Activated CD4-positive, CD25-positive, alpha-beta regulatory T cell (primary cell): ENCODE data around the gene NXN.
"Not testable (repeated sequence)": the region's sequence is repeated elsewhere in the genome, so short reads cannot be mapped to it uniquely, and the experiment has no call there.

ENCODE experiments used
- DNase-seq, 4 experiments: peaks; one replicate each; lab custom pipeline; 2025; lab: John Stamatoyannopoulos, UW

The NXN gene

DNA sequence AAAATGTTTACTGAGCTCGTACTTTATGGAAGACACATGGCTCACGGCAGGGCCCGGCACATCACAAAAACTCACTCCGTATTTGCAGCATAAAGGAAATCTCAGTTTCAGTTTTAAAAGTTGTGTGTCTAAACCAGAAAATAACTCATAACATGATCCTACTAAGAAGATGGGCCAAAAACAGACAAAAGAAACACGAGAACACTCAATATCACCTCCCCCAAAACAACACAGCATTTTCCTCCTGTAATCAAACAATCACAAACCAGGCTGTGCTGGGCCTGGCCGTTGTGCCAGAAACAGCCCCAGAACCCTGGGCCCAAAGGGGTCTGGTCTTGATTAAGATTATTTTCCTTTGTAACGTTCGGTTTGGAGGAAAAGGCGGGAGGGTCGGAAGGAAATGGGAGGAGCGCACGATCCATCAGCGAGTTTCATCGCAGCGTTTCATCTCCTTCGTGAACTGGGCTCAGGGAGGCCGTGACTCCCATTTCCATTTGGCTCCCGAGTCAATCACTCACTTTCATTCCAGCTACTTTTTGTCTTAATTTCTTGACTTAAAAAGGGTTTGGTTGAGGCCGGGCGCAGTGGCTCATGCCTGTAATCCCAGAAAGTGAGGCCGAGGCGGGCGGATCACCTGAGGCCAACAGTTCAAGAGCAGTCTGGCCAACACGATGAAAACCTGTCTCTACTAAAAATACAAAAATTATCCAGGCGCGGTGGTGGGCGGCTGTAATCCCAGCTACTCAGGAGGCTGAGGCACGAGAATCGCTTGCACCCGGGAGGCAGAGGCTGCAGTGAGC, 61.4 kb downstream of the NXN start:
- DNase-seq: no peak

DNA sequence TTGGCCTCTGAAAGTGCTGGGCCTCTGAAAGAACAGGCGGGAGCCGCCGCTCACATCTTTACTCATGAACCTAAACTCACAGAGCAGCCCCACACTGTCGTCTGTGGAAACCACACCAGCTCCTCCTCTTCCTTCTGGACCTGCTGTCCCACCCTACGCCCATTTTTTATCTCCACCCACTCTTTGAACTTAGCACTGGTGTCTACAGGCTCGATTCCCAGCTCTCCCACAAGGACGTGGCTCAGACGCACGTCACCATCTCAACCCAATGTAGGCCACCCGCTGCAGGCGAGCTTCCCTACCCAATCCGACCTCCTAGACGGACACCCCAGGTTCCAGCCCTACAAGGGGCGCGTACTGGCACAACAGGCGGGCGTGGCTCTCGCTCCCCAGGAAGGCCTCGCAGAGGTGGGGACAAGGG, 62.2 kb downstream of the NXN start:
- no peak for DNase-seq

DNA sequence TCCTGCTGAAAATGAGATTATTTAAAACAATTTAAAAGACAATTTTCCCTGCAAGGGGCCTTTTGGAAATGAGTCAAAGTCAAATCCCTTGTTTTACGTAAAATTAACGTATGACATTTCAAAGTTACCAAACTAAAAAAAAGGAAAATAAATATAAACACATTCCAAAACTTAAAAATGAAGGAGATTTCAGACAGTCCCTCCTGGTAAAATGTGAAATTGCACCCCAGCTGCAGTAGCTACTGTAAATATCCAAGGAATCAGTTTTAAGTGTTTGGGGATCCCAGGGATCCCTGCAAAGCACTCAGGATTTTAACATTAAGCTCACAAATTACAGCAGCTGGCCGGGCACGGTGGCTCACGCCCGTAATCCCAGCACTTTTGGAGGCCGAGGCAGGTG, 63.3 kb downstream of the NXN start:
- no peak for DNase-seq

DNA sequence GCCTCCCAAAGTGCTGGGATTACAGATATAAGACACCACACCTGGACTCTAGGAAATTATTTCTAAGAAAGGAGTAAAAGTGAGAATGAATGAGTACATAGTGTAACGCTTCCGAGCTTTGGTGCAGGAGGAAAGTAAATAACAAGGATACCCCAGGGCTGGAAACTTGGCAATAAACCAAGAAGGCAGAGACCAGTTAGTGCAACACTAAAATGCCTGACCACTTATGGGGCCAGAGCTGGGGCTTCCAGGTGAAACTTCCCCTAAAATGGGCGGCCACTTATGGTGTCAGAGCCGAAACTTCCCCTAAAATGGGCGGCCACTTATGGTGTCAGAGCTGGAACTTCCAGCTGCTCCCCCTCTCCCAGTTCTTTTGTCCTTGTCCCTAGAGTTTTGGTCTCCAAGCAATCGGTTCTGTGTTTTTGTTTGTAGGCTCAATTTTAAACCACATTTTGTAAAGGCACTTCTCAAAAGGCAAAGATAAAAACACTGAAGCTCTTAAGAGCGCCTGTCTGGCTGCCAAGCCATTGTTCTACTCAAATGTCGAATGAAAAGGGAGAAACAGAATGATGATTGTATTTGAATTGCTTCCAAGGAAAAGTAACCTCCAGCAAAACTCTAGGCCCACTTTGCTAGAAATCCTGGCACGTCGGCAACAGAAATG, 63.9 kb downstream of the NXN start:
- no peak for DNase-seq

DNA sequence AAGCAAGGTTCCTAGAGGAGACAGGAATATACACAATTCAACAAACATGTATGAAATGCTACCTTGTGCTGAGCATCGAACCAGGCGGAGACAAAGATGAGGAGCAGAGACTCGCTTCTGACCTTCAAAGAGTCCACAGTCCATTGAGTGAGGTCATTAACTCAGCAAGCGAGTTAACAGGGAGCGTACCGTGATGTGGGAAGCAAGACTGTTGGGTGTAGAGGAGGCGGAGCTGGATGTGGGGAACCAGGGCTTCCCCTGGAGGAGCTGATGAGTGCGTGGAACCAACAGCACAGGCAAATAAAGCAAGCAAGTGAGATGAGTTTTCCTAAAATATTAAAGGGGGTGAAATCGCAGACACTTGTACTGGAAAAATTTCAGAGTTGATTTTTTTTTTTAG, 65.0 kb downstream of the NXN start:
- DNase-seq: no peak

DNA sequence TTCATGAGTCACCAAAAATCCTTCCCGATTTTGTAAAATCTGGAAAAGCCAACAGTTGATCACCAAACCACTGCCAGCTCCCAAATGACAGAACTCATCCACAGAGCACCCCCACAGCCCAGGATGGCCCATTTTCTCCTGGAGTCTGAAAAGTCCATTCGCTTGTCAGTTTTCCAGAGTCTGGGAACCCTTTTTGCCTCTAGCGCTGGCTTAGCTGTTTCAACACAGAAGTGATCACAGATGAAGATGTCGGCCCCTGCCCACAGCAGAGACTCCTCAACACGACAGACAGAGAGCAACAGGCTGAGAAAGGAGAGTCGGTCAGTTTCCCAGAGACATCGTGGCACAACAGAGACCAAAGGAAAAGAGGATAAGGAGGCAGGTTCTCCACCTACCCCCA, 66.4 kb downstream of the NXN start:
- DNase-seq: no peak

DNA sequence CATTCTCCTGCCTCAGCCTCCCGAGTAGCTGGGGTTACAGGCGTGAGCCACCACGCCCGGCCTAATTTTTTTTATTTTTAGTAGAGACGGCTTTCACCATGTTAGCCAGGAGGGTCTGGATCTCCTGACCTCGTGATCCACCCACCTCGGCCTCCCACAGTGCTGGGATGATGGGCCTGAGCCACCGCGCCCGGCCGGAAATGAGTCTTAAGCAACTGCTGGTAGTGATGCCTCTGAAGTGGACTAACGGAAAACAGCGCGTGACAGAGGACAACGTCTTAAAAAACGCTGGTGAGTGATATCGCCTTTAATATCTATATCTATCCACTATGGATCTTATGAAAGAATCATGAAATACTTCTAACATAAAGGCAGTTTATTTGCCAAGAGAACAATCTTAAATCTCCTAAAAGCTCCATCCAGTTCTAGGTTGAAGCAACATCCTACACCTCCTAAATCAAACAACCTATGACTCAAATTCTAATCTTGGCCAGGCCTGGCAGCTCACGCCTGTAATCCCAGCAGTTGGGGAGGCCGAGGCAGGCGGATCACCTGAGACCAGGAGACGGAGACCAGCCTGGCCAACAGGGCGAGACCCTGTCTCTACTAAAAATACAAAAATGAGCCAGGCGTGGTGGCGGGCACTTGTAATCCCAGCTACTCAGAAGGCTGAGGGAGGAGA, 69.8 kb downstream of the NXN start:
- no peak for DNase-seq

DNA sequence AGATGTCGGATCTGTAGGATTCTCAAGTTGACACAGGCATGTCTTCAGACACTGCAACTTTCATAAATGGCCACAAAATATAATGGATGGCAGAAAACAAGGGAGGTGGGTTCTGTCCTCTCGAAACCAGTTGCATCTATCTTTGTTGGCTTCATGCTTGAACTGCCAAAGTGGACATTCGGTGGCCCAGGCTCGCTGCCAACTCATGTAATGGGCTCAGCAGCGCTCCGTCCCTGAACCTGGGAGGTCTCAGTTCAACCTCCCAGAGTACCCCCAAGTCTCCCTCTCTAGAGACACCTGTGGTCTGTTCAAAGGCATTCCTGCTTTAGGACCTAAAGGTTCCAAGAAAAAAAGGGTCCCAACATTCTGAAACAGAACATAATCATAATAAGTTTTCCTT, 71.9 kb downstream of the NXN start:
- no peak for DNase-seq

DNA sequence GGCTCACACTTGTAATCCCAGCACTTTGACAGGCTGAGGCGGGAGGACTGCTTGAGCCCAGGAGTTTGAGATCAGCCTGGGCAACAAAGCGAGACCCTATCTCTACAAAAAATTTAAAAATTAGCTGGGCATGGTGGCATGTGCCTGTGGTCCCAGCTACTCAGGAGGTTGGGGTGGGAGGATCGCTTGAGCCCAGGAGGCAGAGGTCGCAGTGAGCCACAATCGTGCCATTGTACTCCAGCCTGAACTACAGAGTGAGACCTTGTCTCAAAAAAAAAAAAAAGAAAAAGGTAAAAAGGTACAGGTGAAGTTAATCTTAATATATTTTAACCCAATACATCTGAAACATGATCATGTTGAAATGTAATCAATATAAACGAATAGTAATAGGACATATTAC, 73.9 kb downstream of the NXN start:
- not testable (repeated sequence) for DNase-seq

DNA sequence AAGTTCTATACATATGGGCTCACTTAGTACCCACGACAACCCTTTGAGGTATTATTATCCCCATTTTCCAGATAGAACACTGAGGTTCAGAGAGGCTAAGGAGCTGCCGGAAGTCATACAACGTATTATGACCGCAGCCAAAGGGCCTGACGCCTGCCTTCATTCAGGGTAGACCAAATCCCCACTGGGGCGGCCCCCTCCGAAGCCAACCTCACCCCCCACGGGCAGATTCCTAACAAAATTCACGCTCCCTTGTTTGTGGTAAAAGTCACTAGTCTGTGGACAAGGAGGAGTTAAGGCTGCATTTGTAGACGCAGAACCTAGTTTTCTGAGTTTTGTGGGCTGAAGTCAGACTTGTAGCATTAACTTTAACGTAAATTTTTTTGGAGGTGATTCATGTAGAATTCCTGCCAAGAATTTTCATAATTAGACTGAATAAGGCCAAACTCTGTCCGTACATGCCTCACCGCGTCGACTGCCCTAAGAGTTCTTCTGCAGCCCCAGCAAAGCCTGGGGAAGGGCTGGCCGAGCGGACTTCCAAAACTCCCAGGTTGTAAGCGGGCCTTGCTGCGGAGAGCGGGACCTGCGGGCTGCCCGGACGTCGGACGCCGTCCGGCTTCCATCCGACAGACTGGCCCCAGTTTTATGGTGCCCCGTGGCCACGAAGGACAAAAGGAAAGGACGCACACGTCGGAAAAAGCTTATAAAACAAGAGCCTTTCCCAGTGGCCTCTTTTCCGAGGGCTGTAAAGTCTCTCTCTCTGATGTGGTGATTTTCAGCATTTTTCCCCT, 75.7 kb downstream of the NXN start:
- DNase-seq: no peak

DNA sequence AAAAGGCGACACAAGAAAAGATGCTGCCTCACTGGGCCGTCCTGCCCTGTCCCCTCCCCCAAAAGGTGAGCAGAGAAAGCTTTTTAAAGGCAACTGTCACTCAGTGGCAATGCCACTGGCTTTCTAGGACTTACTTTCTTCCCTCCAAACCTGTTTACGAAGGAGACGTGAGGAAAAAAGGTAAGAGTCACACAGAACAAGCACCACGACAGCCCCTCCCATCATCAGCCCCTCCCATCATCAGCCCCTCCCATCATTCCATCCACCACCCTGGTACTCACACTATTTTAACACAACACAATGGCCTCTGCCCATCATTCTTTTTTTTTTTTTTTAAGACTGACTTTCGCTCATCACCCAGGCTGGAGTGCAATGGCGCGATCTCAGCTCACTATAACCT, 77.1 kb downstream of the NXN start:
- no peak for DNase-seq

DNA sequence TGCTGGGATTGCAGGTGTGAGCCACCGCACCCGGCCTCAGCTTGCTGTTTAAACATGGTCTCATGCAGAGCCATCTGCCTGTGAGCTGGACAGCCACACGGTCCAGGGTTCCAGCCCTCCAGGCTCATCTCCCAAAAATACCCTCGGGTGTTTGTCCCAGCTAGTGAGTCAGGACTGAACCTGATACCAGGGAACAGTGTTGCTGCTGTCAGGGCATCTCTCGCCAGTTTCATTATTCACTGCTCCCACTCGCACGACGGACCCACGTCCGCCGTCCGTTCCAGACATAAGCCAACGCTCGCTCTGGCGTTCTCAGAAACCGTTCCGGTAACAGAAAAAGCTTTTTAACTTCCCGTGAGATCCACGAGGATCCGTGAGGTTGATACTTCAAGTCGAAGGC, 77.6 kb downstream of the NXN start:
- no peak for DNase-seq

DNA sequence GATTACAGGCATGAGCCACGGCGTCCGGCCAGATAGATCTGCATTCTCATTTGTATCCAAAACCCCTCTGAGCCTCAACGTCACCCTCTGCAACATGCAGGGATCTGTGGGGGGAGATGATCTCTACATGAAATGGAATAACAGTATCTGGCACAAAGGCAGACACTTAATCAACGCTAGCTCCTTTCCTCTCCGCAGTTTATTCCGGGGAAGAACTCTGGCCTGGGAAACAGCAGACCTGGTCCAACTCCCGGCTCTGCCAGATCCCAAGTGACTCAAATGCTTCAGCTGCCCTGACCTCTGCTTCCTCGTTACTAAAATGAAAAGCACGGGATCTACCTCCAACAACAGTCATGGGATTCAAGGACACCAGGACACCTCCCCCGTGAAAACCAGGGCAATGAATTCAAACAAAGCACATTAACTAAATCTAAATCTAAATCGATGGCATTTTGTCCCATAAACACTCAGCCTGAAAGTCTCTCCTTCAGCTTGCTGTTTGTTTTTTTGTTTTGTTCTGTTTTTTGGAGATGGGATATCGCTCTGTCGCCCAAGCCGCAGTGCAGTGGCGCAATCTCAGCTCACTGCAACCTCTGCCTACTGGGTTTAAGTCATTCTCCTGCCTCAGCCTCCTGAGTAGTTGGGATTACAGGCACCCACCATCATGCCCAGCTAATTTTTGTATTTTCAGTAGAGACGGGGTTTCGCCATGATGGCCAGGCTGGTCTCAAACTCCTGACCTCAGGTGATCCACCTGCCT, 78.2 kb downstream of the NXN start:
- DNase-seq: no peak

DNA sequence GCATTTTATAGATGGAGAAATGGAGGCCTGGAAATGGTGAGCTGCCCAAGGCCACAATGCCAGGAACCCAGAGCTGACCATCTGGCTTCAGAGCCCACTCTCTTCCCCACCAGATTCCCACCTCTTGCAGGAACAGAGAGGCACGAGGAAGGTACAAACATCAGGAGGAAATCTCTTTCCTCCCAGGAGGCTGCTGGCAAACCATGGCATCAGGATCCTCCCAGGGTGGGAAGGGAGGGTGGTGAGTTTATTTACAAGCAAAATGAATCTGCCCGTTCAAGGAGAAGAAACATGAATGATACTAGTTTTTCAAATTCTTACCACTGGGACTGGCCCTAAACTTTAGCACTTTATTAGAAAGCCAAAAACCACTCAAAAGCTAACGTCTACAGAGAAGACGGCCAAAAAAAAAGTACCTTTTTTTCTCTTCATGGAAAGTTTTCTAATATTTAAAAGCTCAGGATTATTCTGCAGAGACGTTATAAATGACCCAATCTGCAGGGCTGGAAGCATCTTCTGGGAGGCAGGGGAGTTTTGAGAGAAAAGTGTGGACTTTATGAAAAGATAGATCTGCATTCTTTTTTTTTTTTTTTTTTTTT, 79.1 kb downstream of the NXN start:
- no peak for DNase-seq

DNA sequence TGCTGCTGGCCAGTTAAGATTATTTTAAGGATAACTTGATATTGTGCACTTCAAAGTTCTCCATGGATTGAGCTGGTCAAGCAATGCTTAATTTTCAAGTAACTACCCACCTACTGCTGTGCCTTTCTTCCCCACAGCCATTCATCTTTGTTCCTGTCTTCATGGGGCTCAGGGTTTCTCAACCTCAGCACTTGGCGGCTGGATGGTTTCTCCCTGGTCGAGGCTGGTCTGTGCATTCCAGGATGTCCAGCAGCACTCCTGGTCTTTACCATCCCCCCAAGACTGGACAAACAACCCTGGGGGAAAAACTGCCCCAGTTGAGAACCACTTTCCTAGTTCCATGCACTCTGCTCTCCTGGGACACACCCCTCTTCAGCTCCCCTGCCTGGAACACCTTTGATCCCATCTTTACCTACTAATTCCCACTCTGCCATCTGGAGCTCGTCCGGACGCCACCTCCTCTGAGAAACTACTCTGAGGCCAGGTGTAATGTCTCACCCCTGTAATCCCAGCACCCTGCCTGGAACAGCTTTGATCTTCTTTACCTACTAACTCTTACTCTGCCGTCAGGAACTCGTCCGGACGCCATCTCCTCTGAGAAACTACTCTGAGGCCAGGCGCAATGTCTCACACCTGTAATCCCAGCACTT, 81.5 kb downstream of the NXN start:
- DNase-seq: no peak

DNA sequence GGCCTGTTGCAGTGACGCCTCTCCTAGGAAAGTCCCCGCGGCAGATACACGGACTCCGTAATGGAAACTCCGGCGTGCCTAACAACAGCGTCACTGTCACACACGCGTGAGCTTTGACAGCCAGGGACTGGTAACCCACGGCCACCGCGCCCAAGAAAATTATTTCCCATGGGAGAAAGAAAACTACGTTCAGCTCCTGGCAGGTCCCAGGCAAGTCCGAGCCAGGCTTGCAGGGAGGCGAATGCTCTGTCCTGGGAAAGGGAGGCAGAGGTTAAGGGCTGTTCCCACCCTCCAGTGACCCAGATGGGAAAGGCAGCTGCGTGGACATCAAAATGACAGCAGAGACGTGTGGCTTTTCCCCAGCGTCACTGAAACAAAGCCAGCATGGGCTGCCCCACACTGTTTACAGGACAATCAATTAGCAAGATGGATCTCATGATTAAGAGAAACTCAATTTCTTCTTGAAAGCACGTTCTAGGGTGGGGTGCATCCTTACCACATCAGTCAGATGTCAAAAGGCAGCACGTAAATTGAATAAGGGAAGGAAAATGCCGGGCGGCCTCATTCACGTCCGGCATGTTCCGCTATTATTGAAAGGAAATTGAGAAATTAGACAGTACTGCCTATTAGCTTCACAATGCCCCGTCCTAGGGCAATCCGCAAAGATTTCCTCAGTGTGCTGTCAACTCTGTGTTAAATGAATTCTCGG, 82.5 kb downstream of the NXN start:
- DNase-seq: no peak

DNA sequence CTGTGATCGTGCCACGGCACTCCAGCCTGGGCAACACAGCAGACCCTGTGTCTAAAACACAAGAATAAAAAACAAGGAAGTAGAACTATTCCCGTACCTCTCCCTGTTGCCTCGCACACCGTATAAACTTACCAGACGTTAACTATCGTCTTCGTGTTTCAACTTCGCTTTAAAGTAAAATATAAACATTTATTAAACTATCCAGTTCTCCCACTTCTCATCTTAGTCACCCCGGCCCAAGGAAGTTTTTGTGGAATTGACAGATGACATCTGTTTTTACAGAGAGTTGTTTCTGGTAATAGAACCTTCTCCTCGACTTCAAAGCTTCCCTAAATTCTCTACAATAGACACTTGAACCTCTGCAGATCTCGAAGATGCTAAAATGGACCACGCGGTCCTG, 83.1 kb downstream of the NXN start:
- DNase-seq: no peak

DNA sequence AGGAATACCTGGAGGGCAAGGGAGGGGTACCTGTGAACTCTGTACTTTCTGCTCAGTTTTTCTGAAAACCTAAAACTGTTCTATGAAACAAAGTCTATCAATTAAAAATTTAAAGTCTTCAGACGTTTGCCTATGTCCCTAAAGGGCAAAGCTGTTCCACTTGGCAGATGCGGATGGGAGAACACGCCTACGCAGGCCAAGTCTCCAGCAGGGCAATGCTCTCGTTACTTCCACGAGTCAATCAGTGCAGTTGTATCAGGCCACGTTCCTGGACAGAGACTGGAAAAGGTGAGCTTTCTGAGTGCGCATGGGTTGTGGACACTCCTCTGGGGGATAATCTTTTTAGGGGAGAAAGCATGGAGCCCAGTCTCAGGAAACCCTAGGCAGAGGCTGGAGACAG, 86.6 kb downstream of the NXN start:
- DNase-seq: no peak

DNA sequence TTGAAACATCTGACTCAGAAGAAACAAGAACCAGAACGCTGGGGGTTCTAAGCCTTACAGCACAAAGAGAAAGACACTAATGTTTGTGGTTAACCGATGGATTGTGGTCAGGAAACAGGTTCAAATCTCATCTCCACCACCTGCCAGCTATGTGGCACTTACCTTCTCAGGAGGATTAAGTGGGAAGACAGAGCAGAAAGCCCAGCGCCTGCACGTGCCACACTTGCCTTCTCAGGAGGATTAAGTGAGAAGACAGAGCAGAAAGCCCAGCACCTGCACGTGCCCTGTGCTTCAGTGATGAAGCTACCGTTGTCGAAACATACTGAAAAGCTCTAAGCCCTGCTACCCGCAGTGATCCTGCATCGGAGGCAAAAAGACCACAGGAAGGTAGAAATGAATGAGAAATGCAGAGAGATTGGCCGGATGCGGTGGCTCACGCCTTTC, 90.6 kb downstream of the NXN start:
- DNase-seq: no peak
